Karpas-422 (cell line): Measurements from ENCODE around the gene GNA12. TPM values are rescaled to one million over a fixed set of nuclear protein-coding genes. Genes with fewer than 3 reads are reported as not detected.

ENCODE experiments used
- DNase-seq: peaks from one replicate; pipeline ENCODE4 v3.0.0-alpha.2; 2015
- H2AFZ ChIP-seq: fragments of 200-600 bp; sonication (generic); 2 replicates; pipeline ENCODE4 v1.6.1; 2014; ENCODE audit warnings: antibody characterized with exemption, low read length, mixed read lengths
- H3K27ac ChIP-seq: fragments of 200-600 bp; sonication (generic); 2 replicates; pipeline ENCODE4 v1.5.1; 2014; ENCODE audit warnings: mild to moderate bottlenecking, low read length, moderate library complexity
- H3K27me3 ChIP-seq: fragments of 200-600 bp; sonication (generic); 2 replicates; pipeline ENCODE4 v1.6.1; 2014; ENCODE audit warnings: low read length, mixed read lengths
- H3K36me3 ChIP-seq: fragments of 200-600 bp; sonication (generic); 2 replicates; pipeline ENCODE4 v1.6.1; 2014; ENCODE audit warnings: low read length, mixed read lengths; ENCODE audit not compliant: insufficient read depth
- H3K4me1 ChIP-seq: fragments of 200-600 bp; sonication (generic); 2 replicates; pipeline ENCODE4 v1.6.1; 2014; ENCODE audit warnings: mild to moderate bottlenecking, low read length, mixed read lengths
- H3K4me2 ChIP-seq: fragments of 200-600 bp; sonication (generic); 2 replicates; pipeline ENCODE4 v1.6.1; 2014; ENCODE audit warnings: low read length, low read depth, mild to moderate bottlenecking; ENCODE audit not compliant: poor library complexity, severe bottlenecking
- H3K4me3 ChIP-seq: fragments of 200-600 bp; sonication (generic); 2 replicates; pipeline ENCODE4 v1.5.1; 2014; ENCODE audit warnings: mild to moderate bottlenecking, antibody characterized with exemption, low read length, mixed read lengths
- H3K79me2 ChIP-seq: fragments of 200-600 bp; sonication (generic); 2 replicates; pipeline ENCODE4 v1.6.1; 2014; ENCODE audit warnings: mild to moderate bottlenecking, low read length, mixed read lengths
- H3K9ac ChIP-seq: fragments of 200-600 bp; sonication (generic); 2 replicates; pipeline ENCODE4 v1.6.0; 2014; ENCODE audit warnings: low read length
- H3K9me2 ChIP-seq: fragments of 200-600 bp; sonication (generic), shearing (Covaris generic); replicated peaks from 2 replicates; pipeline ENCODE4 v1.6.0; 2014; ENCODE audit warnings: mild to moderate bottlenecking, low read length, moderate library complexity; ENCODE audit not compliant: insufficient read depth
- H3K9me3 ChIP-seq: fragments of 300-700, 200-600 bp; sonication (generic); 2 replicates; pipeline ENCODE4 v1.6.1; 2014; ENCODE audit warnings: low read length, mixed read lengths
- H4K20me1 ChIP-seq: fragments of 200-600 bp; sonication (generic); 2 replicates; pipeline ENCODE4 v1.6.1; 2014; ENCODE audit warnings: mild to moderate bottlenecking, antibody characterized with exemption, low read length, low read depth; ENCODE audit not compliant: insufficient read depth
- total RNA-seq: library from RNA; depleted of rRNA; stranded (reverse); fragments of >200 nt; shearing (Covaris generic); gene quantifications from 2 replicates; pipeline ENCODE4 v1.2.3, GENCODE V29; 2014; ENCODE audit warnings: low replicate concordance

GNA12 gene
- total RNA-seq, 1 experiment from 2014 or later = 3.1 TPM

DNA sequence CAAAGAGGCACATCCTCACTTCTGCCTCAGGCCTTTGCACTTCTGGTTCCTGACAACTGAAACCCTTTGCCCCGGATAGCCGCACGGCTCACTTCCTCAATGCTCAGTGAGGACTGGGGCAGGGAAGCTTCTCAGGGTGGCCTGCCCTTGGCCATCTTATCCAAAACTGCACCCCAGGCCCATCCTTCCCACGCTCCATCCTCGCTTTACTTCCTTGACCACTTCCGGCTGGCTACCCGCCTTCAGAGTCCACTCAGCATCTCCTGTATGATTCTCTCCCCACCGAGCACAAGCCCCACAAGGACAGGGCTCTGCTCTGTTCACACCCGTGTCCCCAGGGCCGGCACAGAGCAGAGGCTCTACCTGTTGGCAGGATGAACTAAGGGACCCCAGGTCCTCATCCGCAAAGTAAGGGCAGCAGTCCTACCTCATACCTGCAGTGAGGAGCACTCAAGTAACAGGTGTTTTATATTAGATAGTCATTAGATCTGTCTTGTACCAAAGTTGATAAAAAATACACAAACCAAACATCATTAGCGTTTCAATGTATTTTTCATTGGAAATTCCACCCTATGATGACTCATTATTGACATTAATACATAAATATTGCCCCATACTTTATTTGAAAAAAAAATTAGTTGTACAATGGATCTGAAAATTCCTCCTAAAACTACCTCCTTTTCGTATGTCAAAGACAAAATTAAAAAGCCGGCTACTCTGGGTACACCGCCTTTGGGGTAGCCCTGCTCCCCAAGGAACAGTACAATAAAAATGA is 35.0 kb downstream of the GNA12 start:
- H3K79me2 ChIP-seq = no peaks in the 10 kb centered on the region
- H3K4me3 ChIP-seq = no peak overlapping the region

DNA sequence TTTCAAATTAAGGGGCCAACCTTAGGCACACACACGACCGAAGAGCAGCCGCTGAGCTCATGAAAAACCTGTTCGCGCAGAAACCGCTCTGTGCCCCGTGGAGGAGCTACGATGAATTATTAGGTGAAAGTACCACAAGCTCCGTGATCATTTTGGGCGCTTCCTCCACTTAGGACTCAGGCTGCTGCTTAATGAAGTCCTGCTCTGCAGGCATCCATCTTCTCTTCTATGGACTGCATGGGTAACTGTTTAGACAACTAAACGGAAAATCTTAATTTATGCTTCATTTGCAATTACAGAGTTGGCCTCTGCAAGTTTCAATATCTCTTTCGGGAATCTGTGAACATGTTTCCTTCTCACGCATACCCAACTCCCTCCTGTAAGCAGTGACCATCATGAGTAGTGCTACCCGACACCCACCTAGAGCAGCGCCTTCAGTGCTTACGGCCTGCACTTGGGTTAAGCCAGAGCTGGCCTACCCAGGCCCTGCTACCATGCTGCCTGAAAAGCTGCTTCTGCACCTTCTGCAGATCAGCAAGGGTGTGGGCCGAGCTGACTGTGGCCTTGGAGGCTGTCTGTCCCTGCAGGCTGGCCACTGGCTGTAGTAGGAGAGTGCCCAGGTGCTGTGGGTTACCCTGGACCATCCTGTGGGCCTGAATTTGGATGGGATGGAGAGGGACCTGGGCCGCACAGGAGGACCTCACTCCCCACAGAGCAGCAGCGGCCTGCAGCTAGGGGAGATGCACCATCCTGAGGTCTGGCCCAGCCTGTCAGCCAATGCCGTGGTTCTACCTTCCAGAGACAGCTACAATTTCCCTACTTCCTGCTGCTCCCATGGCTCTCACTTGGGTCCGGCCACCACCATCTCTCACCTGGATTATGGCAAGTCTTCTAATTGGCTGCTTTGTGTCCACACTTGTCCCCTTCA is 36.0 kb downstream of the GNA12 start:
- H3K9me2 ChIP-seq = no peaks in the 10 kb centered on the region
- no peaks in the 10 kb centered on the region for H3K9me3 ChIP-seq
- H3K27me3 ChIP-seq = no peaks in the 10 kb centered on the region
- no peak overlapping the region for H3K4me2 ChIP-seq
- H3K79me2 ChIP-seq = no peaks in the 10 kb centered on the region
- no peak for DNase-seq
- H2AFZ ChIP-seq = no peak overlapping the region
- no peaks in the 10 kb centered on the region for H4K20me1 ChIP-seq
- H3K4me1 ChIP-seq = no peaks in the 10 kb centered on the region
- no peak overlapping the region for H3K9ac ChIP-seq
- H3K36me3 ChIP-seq = no peaks in the 10 kb centered on the region
- H3K4me3 ChIP-seq = no peak overlapping the region
- H3K27ac ChIP-seq = no peak overlapping the region

More for the DNA sequence above, 35.0 kb downstream of the GNA12 start:
- DNase-seq = peak; percentile 44
- H3K9me3 ChIP-seq = no peaks in the 10 kb centered on the region
- H3K27me3 ChIP-seq = no peaks in the 10 kb centered on the region
- no peak overlapping the region for H3K9ac ChIP-seq
- no peak overlapping the region for H2AFZ ChIP-seq
- H3K9me2 ChIP-seq = no peaks in the 10 kb centered on the region
- H3K4me1 ChIP-seq = no peaks in the 10 kb centered on the region
- no peak overlapping the region for H3K4me2 ChIP-seq
- H3K27ac ChIP-seq = no peak overlapping the region
- H4K20me1 ChIP-seq = no peaks in the 10 kb centered on the region
- no peaks in the 10 kb centered on the region for H3K36me3 ChIP-seq

DNA sequence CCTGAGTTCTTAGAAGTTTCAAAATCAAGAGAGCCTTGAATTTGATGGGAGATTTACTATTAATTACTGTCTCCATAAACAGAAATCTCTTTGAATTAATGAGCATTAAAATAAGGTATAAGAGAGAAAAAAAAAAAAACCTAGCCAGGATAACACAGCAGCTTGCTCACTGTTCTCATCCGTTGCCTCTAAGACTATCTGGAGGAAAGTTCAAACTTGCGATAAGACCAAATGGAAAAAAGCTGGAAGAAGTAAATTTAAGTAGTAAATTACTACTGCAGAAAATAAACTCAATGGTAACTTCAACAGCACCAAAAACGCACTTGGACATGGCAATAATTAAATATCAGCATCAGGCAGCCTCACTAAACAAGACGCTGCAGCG is 36.7 kb downstream of the GNA12 start:
- Histone ChIP-seq H3K4me3 (no peak overlapping the region), H3K27ac (no peak overlapping the region), H3K27me3 (no peaks in the 10 kb centered on the region), H4K20me1 (no peaks in the 10 kb centered on the region), H3K9me2 (no peaks in the 10 kb centered on the region), H3K9ac (no peak overlapping the region), H3K36me3 (no peaks in the 10 kb centered on the region), H3K4me2 (no peak overlapping the region), H2AFZ (no peak overlapping the region), H3K4me1 (no peaks in the 10 kb centered on the region), H3K9me3 (no peaks in the 10 kb centered on the region), H3K79me2 (no peaks in the 10 kb centered on the region)
- no peak for DNase-seq

DNA sequence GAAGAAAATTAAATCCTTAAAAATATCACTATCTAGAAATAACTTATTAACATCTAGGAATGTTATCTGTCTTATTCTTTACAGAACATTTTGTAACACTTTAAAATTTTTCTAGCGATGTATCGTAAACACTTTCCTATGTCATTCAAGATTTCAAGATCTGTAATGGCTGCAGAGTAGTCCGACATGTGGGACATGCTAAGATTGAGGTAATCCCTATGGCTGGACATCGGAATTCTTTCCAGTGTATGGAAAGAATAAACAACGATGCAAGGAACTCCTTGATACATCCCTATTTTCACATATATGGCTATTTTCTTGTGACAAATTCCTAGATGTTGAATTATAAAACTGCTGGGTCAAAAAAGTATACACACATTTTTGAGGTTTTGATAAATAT is 37.5 kb downstream of the GNA12 start:
- Histone ChIP-seq H3K79me2 (no peaks in the 10 kb centered on the region), H3K4me2 (no peak overlapping the region), H3K4me3 (no peak overlapping the region), H2AFZ (no peak overlapping the region), H3K27ac (no peak overlapping the region), H3K27me3 (no peaks in the 10 kb centered on the region), H3K9me2 (no peaks in the 10 kb centered on the region), H4K20me1 (no peaks in the 10 kb centered on the region), H3K4me1 (no peaks in the 10 kb centered on the region), H3K9me3 (no peaks in the 10 kb centered on the region), H3K36me3 (no peaks in the 10 kb centered on the region), H3K9ac (no peak overlapping the region)
- DNase-seq = no peak

DNA sequence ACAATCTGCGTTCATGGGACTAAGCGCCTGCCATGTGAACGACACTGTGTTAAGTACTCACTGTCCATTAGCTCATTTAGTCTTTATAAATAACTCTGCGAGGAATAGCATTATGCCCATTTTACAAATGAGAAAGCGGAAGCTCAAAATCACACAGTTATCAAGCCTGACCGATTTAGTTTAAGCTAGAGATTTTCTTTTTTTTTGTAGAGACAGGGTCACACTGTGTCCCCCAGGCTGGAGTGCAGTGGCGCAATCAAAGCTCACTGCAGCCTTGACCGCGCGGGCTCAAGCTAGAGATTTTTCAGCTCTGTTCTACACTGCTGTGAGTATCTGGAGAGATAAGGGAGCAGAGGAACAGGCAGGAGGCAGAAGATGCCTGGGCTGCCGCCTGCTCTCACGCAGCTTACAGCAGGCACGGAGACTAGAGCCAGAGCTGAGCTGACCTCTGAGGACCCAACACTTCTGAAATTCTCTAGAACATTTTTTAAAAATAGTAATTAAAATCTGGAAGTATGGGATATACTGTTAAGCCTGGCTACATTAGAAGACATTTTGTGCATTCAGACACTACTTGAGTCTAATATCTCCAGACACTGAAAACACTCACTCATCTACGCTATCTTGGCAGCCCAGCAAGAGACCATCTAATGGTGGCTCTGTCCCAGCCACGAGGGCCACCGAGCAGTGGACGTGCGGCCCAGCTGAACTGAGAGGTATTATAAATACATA is 38.7 kb downstream of the GNA12 start:
- no peak overlapping the region for H3K27ac ChIP-seq
- no peak overlapping the region for H3K9ac ChIP-seq
- H4K20me1 ChIP-seq = peaks cover 4% of the 10 kb centered on the region; the same call in 1 of the 2 replicates
- no peaks in the 10 kb centered on the region for H3K9me2 ChIP-seq
- H3K36me3 ChIP-seq = no peaks in the 10 kb centered on the region
- DNase-seq = no peak
- no peak overlapping the region for H2AFZ ChIP-seq
- no peak overlapping the region for H3K4me3 ChIP-seq
- H3K79me2 ChIP-seq = no peaks in the 10 kb centered on the region
- H3K4me2 ChIP-seq = no peak overlapping the region
- H3K4me1 ChIP-seq = no peaks in the 10 kb centered on the region
- no peaks in the 10 kb centered on the region for H3K27me3 ChIP-seq
- H3K9me3 ChIP-seq = no peaks in the 10 kb centered on the region

DNA sequence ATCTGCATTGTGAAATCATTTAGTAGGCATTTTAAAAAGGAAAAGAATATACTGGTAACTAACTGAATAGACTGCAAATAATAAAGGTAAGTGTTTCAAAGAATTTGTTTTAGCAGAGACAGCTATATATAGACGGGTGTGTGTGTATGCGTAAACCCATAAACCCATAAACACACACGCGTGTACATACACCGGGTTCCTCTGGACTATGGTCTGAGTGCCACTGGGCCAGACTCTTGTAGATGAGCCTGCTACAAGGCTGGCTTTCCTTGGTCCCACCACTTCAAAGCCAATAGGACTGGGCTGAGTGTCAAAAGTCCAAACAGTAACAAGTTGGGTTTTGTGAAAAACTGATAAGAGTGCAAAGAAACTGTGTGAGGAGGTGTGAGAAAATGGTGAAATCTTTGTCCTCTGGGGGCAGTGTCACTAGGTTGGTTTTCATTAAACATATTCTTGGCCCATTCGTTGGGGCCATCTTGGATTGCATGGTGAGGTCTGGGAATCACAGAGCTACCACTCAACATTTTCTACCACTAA is 39.8 kb downstream of the GNA12 start:
- H2AFZ ChIP-seq = no peak overlapping the region
- peaks cover 4% of the 10 kb centered on the region; the same call in 1 of the 2 replicates for H4K20me1 ChIP-seq
- no peaks in the 10 kb centered on the region for H3K9me3 ChIP-seq
- no peaks in the 10 kb centered on the region for H3K9me2 ChIP-seq
- no peaks in the 10 kb centered on the region for H3K27me3 ChIP-seq
- no peaks in the 10 kb centered on the region for H3K79me2 ChIP-seq
- H3K27ac ChIP-seq = no peak overlapping the region
- no peak overlapping the region for H3K4me2 ChIP-seq
- no peak for DNase-seq
- H3K36me3 ChIP-seq = no peaks in the 10 kb centered on the region
- no peak overlapping the region for H3K9ac ChIP-seq
- H3K4me1 ChIP-seq = no peaks in the 10 kb centered on the region
- H3K4me3 ChIP-seq = no peak overlapping the region

DNA sequence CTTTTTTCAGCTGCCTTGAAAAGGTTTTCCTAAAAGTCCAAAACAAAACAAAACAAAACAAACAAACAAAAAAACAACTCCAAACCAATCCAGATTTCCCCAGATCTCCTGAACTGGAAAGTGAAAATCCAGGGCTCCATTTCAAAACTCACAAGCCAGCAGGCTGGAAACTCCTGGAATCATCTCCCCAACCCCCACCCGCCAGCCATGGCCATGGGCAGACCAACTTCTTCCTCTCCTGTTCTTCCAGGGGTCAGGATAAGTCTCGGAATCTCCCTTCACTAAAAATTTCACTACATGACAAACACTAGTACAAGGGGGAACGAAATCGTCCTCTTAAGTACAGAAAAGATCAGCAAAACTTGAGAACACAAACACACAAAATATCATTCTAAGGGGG is 40.4 kb downstream of the GNA12 start:
- H3K79me2 ChIP-seq = no peaks in the 10 kb centered on the region
- H3K4me3 ChIP-seq = no peak overlapping the region
- H3K9me3 ChIP-seq = no peaks in the 10 kb centered on the region
- H2AFZ ChIP-seq = no peak overlapping the region
- H3K9me2 ChIP-seq = no peaks in the 10 kb centered on the region
- H3K9ac ChIP-seq = no peak overlapping the region
- H3K4me1 ChIP-seq = no peaks in the 10 kb centered on the region
- no peaks in the 10 kb centered on the region for H3K36me3 ChIP-seq
- no peak overlapping the region for H3K4me2 ChIP-seq
- no peaks in the 10 kb centered on the region for H3K27me3 ChIP-seq
- H4K20me1 ChIP-seq = peaks cover 8% of the 10 kb centered on the region; the same call in 1 of the 2 replicates
- no peak for DNase-seq
- H3K27ac ChIP-seq = no peak overlapping the region

DNA sequence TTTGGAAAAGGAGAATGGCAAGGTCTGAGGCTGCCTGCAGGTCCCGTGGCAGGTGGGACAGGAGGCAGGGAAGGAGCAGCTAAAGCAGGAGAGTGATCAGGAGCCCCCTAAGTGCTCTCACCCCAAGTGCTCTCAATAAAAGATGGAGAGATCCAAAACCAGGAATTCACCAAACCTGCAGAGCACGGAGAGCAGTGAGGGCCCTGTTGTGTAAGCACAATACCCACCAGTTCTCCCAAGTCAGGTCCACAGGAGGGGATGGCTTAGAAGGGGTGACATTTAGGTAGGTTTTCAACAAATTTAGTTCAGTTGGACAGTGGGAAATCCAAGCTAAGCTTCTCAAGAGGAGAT is 40.8 kb downstream of the GNA12 start:
- DNase-seq = no peak

More for the DNA sequence above, 40.8 kb downstream of the GNA12 start:
- Histone ChIP-seq H2AFZ (no peak overlapping the region), H3K79me2 (no peaks in the 10 kb centered on the region), H3K27ac (no peak overlapping the region), H3K9me3 (no peaks in the 10 kb centered on the region), H3K27me3 (no peaks in the 10 kb centered on the region), H3K4me1 (no peaks in the 10 kb centered on the region), H3K9ac (no peak overlapping the region), H3K36me3 (no peaks in the 10 kb centered on the region), H3K9me2 (no peaks in the 10 kb centered on the region), H3K4me2 (no peak overlapping the region), H3K4me3 (no peak overlapping the region), H4K20me1 (peaks cover 8% of the 10 kb centered on the region; the same call in 1 of the 2 replicates)
